ENCODE measurements around the gene MYH15.

DNA sequence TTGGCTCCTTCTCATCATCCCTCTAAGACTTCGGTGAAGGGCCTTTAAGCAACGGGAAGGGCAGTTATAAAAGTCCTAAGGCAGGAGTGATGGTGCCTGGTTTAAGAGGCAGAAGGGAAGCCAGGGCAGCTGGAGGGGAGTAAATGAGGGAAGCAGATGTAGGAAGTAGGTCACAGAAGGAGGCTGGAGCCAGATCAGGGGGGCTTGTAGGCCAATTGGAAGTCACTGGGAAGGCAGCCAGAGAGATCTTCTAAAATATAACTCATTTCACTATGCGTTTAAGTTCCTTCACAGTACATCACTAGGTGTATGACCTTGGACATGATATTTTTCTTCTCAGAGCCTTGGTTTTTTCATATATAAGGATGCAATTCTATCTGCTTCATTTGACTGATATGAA is 94.7 kb downstream of the MYH15 start:
- TF ChIP-seq GATA2 (IDR thresholded peaks at IDR 0.05; ENCODE audit: low read depth, low read length) (no peak), GATA3 (IDR thresholded peaks at IDR 0.05; ENCODE audit: low read depth, low read length) (no peak)
